Left ventricle myocardium inferior (tissue), 1 donor: ENCODE data around the gene OOSP1. TPM values are rescaled to one million over a fixed set of nuclear protein-coding genes. Genes with fewer than 3 reads are reported as not detected.

ENCODE experiments used
- DNase-seq: peaks from one replicate; pipeline ENCODE4 v3.0.0-alpha.2; 2020
- H3K27ac ChIP-seq: fragments of 200-600 bp; replicated peaks from 2 replicates; pipeline ENCODE4 v1.8.0; 2021
- H3K27me3 ChIP-seq: fragments of 200-600 bp; 2 replicates; pipeline ENCODE4 v1.8.0; 2021; ENCODE audit warnings: low read depth
- H3K36me3 ChIP-seq: fragments of 200-600 bp; 2 replicates; pipeline ENCODE4 v1.8.0; 2021
- H3K4me1 ChIP-seq: fragments of 200-600 bp; 2 replicates; pipeline ENCODE4 v1.8.0; 2021
- H3K4me3 ChIP-seq: fragments of 200-600 bp; 2 replicates; pipeline ENCODE4 v1.8.0; 2021; ENCODE audit warnings: mild to moderate bottlenecking, moderate library complexity
- H3K9me3 ChIP-seq: fragments of 200-600 bp; replicated peaks from 2 replicates; pipeline ENCODE4 v1.8.0; 2021
- CTCF ChIP-seq: fragments of 200-600 bp; IDR thresholded peaks from 2 replicates; pipeline ENCODE4 v1.8.0; 2021; ENCODE audit warnings: antibody characterized with exemption, mild to moderate bottlenecking, borderline replicate concordance
- intact Hi-C: fragments of 100-400 bp; cut with micrococcal nuclease; formaldehyde crosslinking; loops from one replicate; pipeline ENCODE4 v1.11.0; 2022
- total RNA-seq: library from RNA; stranded (reverse); fragmentation: NEBNext Ultra II Directional; extraction: Animal tissue kit (Norgen Biotek cat#: 25700); gene quantifications from one replicate; pipeline ENCODE4 v1.2.1, GENCODE V29; 2021
- donor health status: DM: no; HTN: yes; CAD: no; lungs with severe emphysema.

Gene OOSP1
- total RNA-seq, 1 donor from 2014 or later = not detected

GRCh38 chr11:59992425-59992824 lies 54.2 kb downstream of the OOSP1 start:
- DNase-seq = no peak
- Histone ChIP-seq H3K4me3 (no peak overlapping the region), H3K36me3 (no peaks in the 10 kb centered on the region), H3K27ac (no peak overlapping the region), H3K27me3 (no peaks in the 10 kb centered on the region), H3K4me1 (no peaks in the 10 kb centered on the region), H3K9me3 (peaks cover 28% of the 10 kb centered on the region)
- intact Hi-C loops = no loop called here
- TF ChIP-seq CTCF = no peak

GRCh38 chr11:59997800-59998199 lies 59.6 kb downstream of the OOSP1 start:
- Histone ChIP-seq H3K27ac (no peak overlapping the region), H3K36me3 (no peaks in the 10 kb centered on the region), H3K4me1 (no peaks in the 10 kb centered on the region), H3K9me3 (peaks cover 6% of the 10 kb centered on the region), H3K4me3 (no peak overlapping the region), H3K27me3 (no peaks in the 10 kb centered on the region)
- no peak for DNase-seq
- no peak for TF ChIP-seq CTCF
- intact Hi-C loops = no loop called here

- no peak overlapping the region for H3K4me3 ChIP-seq
- H3K9me3 ChIP-seq = peaks cover 6% of the 10 kb centered on the region
- no peak for TF ChIP-seq CTCF
- no peaks in the 10 kb centered on the region for H3K27me3 ChIP-seq
- H3K4me1 ChIP-seq = no peaks in the 10 kb centered on the region
- intact Hi-C loops = no loop called here
- H3K36me3 ChIP-seq = no peaks in the 10 kb centered on the region
- no peak for DNase-seq
- H3K27ac ChIP-seq = no peak overlapping the region
These were observed 61.5 kb downstream of the OOSP1 start for GRCh38 chr11:59999691-60000090.

- no peaks in the 10 kb centered on the region for H3K36me3 ChIP-seq
- no peak for DNase-seq
- no peak overlapping the region for H3K27ac ChIP-seq
- H3K27me3 ChIP-seq = no peaks in the 10 kb centered on the region
- intact Hi-C loops = no loop called here
- H3K9me3 ChIP-seq = peaks cover 6% of the 10 kb centered on the region
- no peak for TF ChIP-seq CTCF
- no peaks in the 10 kb centered on the region for H3K4me1 ChIP-seq
- H3K4me3 ChIP-seq = no peak overlapping the region
These were observed 65.5 kb downstream of the OOSP1 start for GRCh38 chr11:60003729-60004128.

- Histone ChIP-seq H3K4me3 (no peak overlapping the region), H3K36me3 (no peaks in the 10 kb centered on the region), H3K27me3 (no peaks in the 10 kb centered on the region), H3K27ac (no peak overlapping the region), H3K9me3 (no peaks in the 10 kb centered on the region), H3K4me1 (no peaks in the 10 kb centered on the region)
- intact Hi-C loops = no loop called here
- no peak for DNase-seq
- no peak for TF ChIP-seq CTCF
These were observed 67.1 kb downstream of the OOSP1 start for GRCh38 chr11:60005360-60005759.

Other genes starting within 250 kb of the OOSP1 start
- gene OR10V1, start 224.6 kb upstream of the OOSP1 start, total RNA-seq = not detected
- gene STX3, start 183.1 kb upstream of the OOSP1 start, total RNA-seq = 8.4 TPM
- gene MRPL16, start 127.7 kb upstream of the OOSP1 start, total RNA-seq = 93.2 TPM
- not detected for gene CBLIF, start 92.9 kb upstream of the OOSP1 start, total RNA-seq
- gene TCN1, start 71.9 kb upstream of the OOSP1 start, total RNA-seq = not detected
- not detected for gene OOSP3, start 59.6 kb upstream of the OOSP1 start, total RNA-seq
- gene OOSP4A, start 25.6 kb downstream of the OOSP1 start, total RNA-seq = not detected
- gene OOSP4B, start 78.7 kb downstream of the OOSP1 start, total RNA-seq = not detected
- gene OOSP2, start 102.0 kb downstream of the OOSP1 start, total RNA-seq = not detected
- not detected for gene MS4A3, start 118.2 kb downstream of the OOSP1 start, total RNA-seq
- gene MS4A2, start 150.2 kb downstream of the OOSP1 start, total RNA-seq = 0.41 TPM
- gene MS4A6A, start 244.7 kb downstream of the OOSP1 start, total RNA-seq = 42.1 TPM